Mucosa of rectum (tissue), 2 donors: Measurements from ENCODE around the gene CTDNEP1.

Experiments used
- H3K27ac ChIP-seq, 2 donors: one replicate each; pipeline ENCODE4 v1.7.0; 2013; ENCODE audit warnings: inconsistent platforms in 2 of 2, low read depth in 2 of 2, low read length in 2 of 2
- H3K27me3 ChIP-seq, 2 donors: one replicate each; pipeline ENCODE4 v1.7.0; 2013; ENCODE audit warnings: low read length in 2 of 2; ENCODE audit not compliant: control insufficient read depth in 2 of 2, insufficient read depth in 2 of 2
- H3K36me3 ChIP-seq, 2 donors: one replicate each; pipeline ENCODE4 v1.7.0; 2013; ENCODE audit warnings: low read length in 2 of 2; ENCODE audit not compliant: control insufficient read depth in 2 of 2, insufficient read depth in 2 of 2
- H3K4me1 ChIP-seq, 2 donors: one replicate each; pipeline ENCODE4 v1.7.0; 2013; ENCODE audit warnings: low read length in 2 of 2, mild to moderate bottlenecking in 1 of 2; ENCODE audit not compliant: control insufficient read depth in 2 of 2, insufficient read depth in 2 of 2
- H3K4me3 ChIP-seq, 2 donors: one replicate each; pipeline ENCODE4 v1.7.0; 2013; ENCODE audit warnings: low read length in 2 of 2
- H3K9ac ChIP-seq, 2 donors: one replicate each; pipeline ENCODE4 v1.7.0; 2013; ENCODE audit warnings: low read length in 2 of 2, low read depth in 1 of 2, mild to moderate bottlenecking in 1 of 2
- H3K9me3 ChIP-seq, 2 donors: one replicate each; pipeline ENCODE4 v1.7.0; 2013; ENCODE audit warnings: low read length in 2 of 2; ENCODE audit not compliant: control insufficient read depth in 2 of 2
- donor health status: healthy.
- donor health status: Normal muscosa, but diverticular disease.

Gene CTDNEP1

DNA sequence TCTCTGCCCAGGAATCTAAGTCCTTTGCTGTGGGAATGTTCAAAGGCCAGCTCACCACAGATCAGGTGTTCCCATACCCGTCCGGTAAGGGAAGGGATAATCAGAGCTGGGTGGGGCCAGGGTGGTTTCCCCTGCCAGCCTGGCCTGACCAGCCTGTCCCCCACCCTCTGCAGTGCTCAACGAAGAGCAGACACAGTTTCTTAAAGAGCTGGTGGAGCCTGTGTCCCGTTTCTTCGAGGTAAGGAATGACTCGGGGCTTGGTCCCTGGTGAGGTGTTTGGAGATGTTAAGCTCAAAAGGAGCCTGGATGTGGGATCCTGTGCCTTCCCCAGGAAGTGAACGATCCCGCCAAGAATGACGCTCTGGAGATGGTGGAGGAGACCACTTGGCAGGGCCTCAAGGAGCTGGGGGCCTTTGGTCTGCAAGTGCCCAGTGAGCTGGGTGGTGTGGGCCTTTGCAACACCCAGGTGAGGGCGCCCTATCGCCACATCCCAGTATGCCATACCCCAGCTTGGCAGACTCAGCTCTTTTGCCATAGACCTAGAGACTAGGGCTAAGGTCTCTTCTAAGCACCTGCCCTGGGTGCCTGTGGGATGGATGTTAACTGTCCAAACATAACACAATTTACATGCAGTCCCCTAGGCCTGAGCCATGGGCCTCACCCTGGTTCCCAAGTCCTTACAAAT is 30.8 kb downstream of the CTDNEP1 start:
- H3K27me3 ChIP-seq: no peaks in the 10 kb centered on the region
- peak overlapping the region; percentile 92 to 98 for H3K9ac ChIP-seq
- peak overlapping the region; percentile 99 for H3K27ac ChIP-seq
- H3K36me3 ChIP-seq: peaks cover 40 to 42% of the 10 kb centered on the region in 2 donors
- H3K9me3 ChIP-seq: no peaks in the 10 kb centered on the region
- H3K4me1 ChIP-seq: peaks cover 36 to 41% of the 10 kb centered on the region in 2 donors
- H3K4me3 ChIP-seq: peak overlapping the region; percentile 84 to 88

DNA sequence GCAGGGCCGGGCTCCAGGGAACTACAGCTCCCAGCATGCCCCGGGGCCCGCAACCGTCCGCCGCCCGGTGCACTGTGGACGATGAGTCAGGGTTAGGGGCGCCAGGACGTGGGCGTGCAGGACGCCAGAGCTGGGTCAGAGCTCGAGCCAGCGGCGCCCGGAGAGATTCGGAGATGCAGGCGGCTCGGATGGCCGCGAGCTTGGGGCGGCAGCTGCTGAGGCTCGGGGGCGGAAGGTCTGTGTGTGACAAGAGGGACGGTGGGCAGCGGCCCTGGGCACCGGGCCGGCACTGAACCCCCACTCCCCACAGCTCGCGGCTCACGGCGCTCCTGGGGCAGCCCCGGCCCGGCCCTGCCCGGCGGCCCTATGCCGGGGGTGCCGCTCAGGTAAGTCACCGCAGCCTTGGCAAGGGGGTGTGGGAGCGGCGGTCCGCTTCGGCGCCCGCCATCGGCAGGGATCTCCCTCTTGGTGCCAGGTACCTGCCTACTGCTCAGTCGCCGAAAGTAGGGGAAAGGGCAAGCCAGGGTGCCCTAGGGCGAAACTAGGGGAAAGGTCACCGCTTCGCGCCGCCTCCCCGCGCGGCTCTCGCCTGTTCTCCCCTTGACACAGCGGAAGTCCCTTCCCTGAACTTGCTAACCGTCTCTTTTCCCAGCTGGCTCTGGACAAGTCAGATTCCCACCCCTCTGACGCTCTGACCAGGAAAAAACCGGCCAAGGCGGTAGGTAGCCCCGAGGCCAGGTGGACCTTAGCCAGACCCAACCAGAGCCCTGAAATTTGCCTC is 31.5 kb downstream of the CTDNEP1 start, which contains the start of the genes ACADVL and DLG4:
Gene ACADVL (plus strand): TSS at position 127 of the 781 bp plus-strand sequence. CDS start 47 bp downstream, at position 174.
Gene DLG4 (minus strand): TSS at position 25 of the 781 bp plus-strand sequence.
- Histone ChIP-seq H3K27me3 (no peaks in the 10 kb centered on the region), H3K9me3 (no peaks in the 10 kb centered on the region), H3K4me3 (peak within 1 kb of the TSS; percentile 84 to 88), H3K36me3 (peaks cover 35 to 37% of the 10 kb centered on the region in 2 donors), H3K27ac (peak within 1 kb of the TSS; percentile 99), H3K9ac (peak within 1 kb of the TSS; percentile 92 to 98), H3K4me1 (peaks cover 41% of the 10 kb centered on the region in 2 donors)

DNA sequence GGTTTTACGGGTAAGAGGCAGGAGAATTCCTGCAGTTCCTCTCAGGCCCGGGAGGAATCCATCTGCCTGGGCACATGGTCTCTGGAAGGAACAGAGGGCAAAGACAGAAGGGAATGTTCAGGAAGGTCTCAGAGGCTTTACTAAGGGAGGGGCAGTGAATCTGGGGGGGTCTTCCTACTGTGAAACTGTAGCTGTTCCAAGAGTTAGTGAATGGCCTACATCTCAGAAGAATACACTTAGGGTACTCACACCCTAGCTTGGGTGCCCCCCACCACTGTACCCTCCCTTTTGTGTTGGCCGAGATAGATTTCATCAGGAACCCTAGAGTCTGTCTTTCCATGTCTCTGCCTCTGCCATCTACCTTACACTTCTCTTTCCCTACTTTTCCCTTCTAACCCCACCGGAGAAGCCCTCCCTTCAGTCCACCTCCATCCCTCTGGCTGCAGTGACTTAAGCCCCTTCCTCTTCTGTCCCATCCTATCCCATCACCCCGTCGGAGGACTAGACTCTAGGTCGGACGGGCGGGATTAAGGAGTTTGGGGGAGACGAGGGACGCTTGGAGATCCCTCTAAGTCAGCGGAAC is 32.2 kb downstream of the CTDNEP1 start:
- Histone ChIP-seq H3K4me3 (peak overlapping the region; percentile 84 to 88), H3K27me3 (no peaks in the 10 kb centered on the region), H3K4me1 (peaks cover 41 to 45% of the 10 kb centered on the region in 2 donors)

DNA sequence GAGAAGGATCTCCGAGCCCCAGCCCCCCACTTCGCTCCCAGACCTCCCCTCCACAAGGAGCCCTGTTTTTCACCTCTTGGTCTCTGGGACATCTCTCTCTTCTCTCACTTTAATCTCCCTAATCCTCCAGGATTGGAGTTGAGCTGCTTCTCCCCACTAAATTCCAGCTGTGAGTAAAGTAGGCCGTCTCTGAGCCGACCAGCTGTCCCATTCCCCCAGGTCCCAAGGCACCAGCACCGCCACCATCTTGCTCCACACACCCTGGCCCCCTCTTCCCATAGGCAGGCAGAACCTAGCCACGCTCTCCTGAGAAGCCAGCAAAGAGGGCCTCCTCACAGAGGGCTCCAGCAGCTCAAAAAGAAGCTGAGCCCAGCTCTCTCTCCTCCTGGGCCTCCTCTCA is 32.8 kb downstream of the CTDNEP1 start:
- peaks cover 26 to 27% of the 10 kb centered on the region in 2 donors for H3K36me3 ChIP-seq
- no peak overlapping the region for H3K9ac ChIP-seq
- peaks cover 45 to 48% of the 10 kb centered on the region in 2 donors for H3K4me1 ChIP-seq
- no peaks in the 10 kb centered on the region for H3K27me3 ChIP-seq
- peak overlapping the region in 1 of 2 donors; percentile 99 for H3K27ac ChIP-seq
- no peaks in the 10 kb centered on the region for H3K9me3 ChIP-seq
- no peak overlapping the region for H3K4me3 ChIP-seq

More for the DNA sequence above, 32.2 kb downstream of the CTDNEP1 start:
- peak overlapping the region; percentile 99 for H3K27ac ChIP-seq
- no peaks in the 10 kb centered on the region for H3K9me3 ChIP-seq
- H3K36me3 ChIP-seq: peaks cover 31 to 33% of the 10 kb centered on the region in 2 donors
- peak overlapping the region; percentile 92 to 98 for H3K9ac ChIP-seq

GRCh38 chr17:7218166-7218565 is 33.4 kb downstream of the CTDNEP1 start:
- H3K9ac ChIP-seq: no peak overlapping the region
- H3K9me3 ChIP-seq: no peaks in the 10 kb centered on the region
- peaks cover 46 to 49% of the 10 kb centered on the region in 2 donors for H3K4me1 ChIP-seq

DNA sequence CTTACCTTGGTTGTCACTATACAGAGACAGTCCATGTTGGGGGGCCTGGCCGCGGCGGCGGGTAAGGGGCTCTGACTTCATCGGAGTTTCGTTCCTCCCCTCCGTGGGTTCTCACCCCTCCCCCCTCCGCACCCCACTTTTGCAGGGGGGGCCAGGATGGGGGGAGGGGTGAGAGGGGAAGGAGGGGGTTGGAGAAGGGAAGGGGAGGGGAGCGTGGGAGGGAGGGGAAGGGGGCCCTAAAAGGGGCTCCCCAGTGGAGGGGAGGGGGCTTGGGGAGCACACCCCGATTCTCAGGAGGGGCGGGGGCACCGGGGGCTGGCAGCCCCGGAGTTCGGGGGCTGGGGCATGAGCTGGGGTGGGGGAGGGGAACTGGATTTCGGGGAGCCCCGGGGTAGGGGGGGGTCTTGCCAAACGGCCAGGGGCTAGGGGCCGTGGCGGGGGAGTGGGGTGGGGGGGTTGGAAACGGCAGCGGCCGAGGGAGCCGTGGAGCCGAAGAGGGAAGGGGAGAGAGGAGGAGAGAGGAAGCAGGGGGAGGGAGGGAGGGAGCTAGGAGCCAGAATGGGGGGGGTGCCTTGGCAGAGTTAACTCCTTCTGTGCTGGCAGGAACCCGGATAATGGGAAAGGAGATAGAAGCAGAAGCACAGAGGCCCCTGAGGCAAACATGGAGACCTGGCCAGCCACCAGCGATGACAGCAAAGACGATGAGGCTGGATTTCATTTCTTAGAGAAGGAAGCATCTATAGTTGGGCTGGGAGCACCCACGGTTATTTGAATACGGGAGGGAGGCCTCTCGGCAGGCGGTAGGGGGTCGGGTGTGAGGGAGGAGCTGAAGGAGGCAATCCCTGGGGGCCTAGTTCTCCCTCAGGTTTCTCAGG is 34.2 kb downstream of the CTDNEP1 start:
- Histone ChIP-seq H3K27ac (peak overlapping the region; percentile 30 to 56), H3K4me1 (peaks cover 45 to 46% of the 10 kb centered on the region in 2 donors), H3K36me3 (peaks cover 12 to 13% of the 10 kb centered on the region in 2 donors), H3K4me3 (peak overlapping the region; percentile 33 to 57), H3K9me3 (no peaks in the 10 kb centered on the region), H3K27me3 (no peaks in the 10 kb centered on the region), H3K9ac (peak overlapping the region in 1 of 2 donors; percentile 26)

More at GRCh38 chr17:7218166-7218565, 33.4 kb downstream of the CTDNEP1 start:
- peaks cover 20 to 21% of the 10 kb centered on the region in 2 donors for H3K36me3 ChIP-seq
- peak overlapping the region in 1 of 2 donors; percentile 33 for H3K4me3 ChIP-seq
- H3K27me3 ChIP-seq: no peaks in the 10 kb centered on the region
- peak overlapping the region; percentile 30 to 56 for H3K27ac ChIP-seq

GRCh38 chr17:7216242-7217112 is 35.1 kb downstream of the CTDNEP1 start:
- Histone ChIP-seq H3K9ac (no peak overlapping the region), H3K4me3 (peak overlapping the region in 1 of 2 donors; percentile 15), H3K4me1 (peaks cover 37 to 40% of the 10 kb centered on the region in 2 donors), H3K27me3 (peaks cover 3 to 6% of the 10 kb centered on the region in 2 donors), H3K36me3 (peaks cover 4 to 5% of the 10 kb centered on the region in 2 donors), H3K27ac (peak overlapping the region in 1 of 2 donors; percentile 38), H3K9me3 (no peaks in the 10 kb centered on the region)

GRCh38 chr17:7215652-7216180 is 35.8 kb downstream of the CTDNEP1 start:
- Histone ChIP-seq H3K4me1 (peaks cover 29 to 34% of the 10 kb centered on the region in 2 donors), H3K9me3 (no peaks in the 10 kb centered on the region), H3K27ac (peak overlapping the region in 1 of 2 donors; percentile 68), H3K9ac (no peak overlapping the region), H3K4me3 (peak overlapping the region in 1 of 2 donors; percentile 15), H3K27me3 (peaks cover 5 to 6% of the 10 kb centered on the region in 2 donors), H3K36me3 (no peaks in the 10 kb centered on the region)
